Stimulated activated CD4-positive, alpha-beta T cell treated with anti-CD3 and anti-CD28 coated beads, TNF-alpha, amount 100 ng/mL, for 4 hours (primary cell): ENCODE measurements around the gene RINT1.
"Not testable (repeated sequence)": the region's sequence is repeated elsewhere in the genome, so short reads cannot be mapped to it uniquely, and the experiment has no call there.

Experiments used
- DNase-seq, 3 experiments: peaks; one replicate each; pipeline ENCODE4 v3.0.0-alpha.2; 2020; ENCODE audit warnings: low read depth in 3 of 3

RINT1 gene

DNA sequence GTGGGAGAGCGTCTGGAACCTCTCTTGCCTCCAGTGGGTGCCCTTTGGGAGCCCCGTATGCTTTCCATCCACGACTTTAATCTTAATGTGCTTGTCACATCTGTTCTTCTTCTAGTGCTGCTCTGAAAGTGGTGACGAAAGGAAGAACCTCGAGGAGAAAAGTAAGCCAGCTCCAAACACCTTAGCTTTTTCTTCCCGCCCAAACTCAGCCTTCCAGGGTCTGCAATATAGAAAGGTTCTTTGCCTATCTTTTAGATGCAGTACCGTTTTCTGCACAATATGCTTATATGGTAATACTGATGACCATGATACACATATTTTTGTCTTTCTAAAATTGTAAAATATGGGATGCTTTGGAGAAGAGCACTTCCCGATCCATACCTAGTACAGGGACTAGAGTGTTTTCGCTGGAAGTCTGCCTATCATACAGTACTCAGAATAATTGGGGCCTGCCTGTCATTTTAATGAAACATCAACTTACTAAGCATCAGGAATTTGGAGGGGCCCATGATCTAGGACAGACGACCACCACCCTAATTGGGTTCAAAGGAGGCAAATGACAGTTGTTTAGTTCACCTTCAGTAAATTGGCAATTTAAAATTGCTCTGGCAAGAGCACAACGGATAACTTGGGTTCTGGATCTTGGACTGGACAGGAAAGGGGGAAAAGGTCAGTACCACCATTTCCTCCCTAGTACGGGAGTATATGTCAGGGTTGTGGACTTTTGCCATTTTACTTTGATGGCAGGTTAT lies 884 bp downstream of the RINT1 start:
- DNase-seq = no peak

- DNase-seq = no peak
Measured at GRCh38 chr7:105538339-105538738, 6.3 kb downstream of the RINT1 start.

- no peak for DNase-seq
Measured at GRCh38 chr7:105559926-105560325, 27.9 kb downstream of the RINT1 start.

GRCh38 chr7:105565190-105565589 lies 33.2 kb downstream of the RINT1 start:
- no peak for DNase-seq

DNA sequence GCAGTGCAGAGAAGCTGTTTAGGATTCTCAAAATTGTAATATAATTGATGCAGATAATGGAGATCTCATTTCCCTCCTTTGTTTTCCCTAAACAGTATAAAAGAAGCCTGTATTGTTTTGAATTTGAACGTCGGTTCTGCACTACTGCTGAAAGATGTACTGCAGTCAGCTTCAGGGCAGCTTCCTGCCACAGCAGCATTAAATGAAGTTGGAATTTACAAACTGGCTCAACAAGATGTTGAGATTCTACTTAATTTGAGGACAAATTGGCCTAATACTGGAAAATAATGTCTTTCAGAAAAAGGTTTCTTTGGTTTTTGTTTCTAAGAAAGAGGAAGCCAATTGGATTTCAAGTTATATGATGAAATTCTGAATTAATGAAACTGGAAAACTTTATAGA lies 35.0 kb downstream of the RINT1 start:
- no peak for DNase-seq

DNA sequence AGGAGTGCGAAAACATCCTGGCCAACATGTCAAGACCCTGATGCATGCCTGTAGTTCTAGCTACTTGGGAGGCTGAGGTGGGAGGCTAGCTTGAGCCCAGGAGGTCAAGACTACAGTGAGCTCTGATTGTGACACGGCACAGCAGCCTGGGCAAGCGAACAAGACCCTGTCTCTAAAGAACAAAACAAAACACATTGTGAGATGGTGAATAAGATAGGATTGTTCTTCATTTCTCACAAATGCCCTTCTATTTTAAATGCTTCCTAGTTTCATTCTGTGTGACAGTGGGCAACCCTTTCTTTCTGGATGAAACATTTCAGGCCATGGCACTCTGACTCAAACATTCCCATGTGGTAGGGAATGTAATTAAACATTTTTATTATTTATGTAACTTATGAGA lies 35.8 kb downstream of the RINT1 start:
- DNase-seq = no peak

DNA sequence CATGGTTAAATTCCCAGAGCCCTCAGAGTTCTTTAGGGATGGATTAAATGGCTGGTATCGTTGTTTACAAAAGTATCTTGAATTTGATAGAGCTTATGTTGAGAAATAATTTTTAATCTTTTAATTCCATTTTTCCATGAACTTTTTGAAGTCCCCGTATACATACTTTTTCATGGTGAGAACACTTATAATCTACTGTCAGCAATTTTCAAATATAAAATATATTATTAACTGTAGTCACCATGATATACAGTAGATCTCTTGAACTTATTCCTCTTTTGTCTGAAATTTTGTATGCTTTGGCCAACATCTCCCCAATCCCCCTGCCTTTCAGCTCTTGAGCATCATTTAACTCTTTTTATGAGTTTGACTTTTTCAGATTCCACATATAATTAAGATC lies 39.9 kb downstream of the RINT1 start:
- no peak for DNase-seq

- no peak for DNase-seq
Measured at GRCh38 chr7:105577251-105577650, 45.2 kb downstream of the RINT1 start.

DNA sequence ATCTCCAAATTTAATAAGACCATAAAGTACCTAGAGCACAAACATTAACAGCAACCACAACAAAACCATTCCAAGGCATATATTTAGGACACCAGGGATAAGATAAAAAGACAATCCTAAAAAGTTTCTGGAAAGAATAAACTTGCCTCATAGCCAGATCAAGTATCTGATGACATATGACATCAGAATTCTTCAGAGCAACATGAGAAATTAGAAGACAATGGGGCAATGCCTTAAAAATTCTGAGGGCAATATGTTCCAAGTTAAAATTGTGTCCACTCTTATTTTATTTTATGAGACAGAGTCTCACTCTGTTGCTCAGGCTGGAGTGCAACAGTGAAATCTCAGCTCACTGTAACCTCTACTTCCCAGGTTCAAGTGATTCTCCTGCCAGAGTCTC lies 46.5 kb downstream of the RINT1 start:
- no peak for DNase-seq

DNA sequence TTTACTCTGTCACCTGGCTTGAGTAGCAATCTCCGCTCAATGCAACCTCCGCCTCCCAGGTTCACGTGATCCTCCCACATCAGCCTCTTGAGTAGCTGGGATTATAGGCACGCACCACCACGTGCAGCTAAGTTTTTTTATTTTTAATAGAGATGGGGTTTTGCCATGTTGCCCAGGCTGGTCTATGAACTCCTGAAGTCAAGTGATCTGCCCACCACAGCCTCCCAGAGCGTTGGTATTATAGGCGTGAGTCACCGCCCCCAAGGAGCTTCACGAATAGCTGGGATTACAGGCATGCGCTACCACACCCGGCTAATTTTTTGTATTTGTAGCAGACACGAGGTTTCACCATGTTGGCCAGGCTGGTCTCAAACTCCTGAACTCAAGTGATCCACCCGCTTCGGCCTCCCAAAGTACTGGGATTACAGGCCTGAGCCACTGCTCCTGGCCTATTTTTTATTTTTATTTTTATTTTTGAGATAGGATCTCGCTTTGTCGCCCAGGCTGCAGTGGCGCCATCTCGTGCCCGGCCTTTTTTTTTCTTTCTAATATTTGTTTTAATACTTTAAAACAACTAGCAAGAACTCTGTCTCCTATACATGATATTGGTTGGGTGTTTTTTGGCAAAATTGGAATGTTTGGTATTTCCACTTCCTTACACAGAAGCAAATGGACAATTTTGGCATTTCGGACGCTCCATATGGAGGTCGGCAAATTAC lies 48.2 kb downstream of the RINT1 start:
- no peak for DNase-seq

GRCh38 chr7:105581066-105581811 lies 49.2 kb downstream of the RINT1 start, which contains the start of gene EFCAB10:
Gene EFCAB10, minus strand, starts transcription at chr7:105581493. Its CDS starts 30 bp downstream, at chr7:105581463.
- DNase-seq = peak in 2 of 3 experiments; percentile 2 to 11

GRCh38 chr7:105583061-105583460 lies 51.1 kb downstream of the RINT1 start:
- no peak for DNase-seq

DNA sequence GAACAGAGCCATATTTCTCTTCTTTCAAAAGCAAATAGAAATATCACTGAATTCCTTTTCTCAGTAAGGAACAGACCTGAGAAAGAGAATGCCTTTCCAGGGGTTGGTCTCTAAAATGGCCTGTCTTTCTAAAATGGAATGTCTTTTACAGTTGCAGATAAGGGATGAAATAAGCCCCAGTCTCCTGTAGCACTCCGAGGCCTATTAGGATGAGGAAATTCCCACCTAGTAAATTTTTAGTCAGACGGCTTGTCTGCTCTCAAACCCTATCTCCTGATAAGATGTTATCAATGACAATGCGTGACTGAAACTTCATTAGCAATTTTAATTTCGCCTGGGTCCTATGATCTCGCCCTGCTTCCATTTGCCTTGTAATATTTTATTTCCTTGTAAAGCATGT lies 52.2 kb downstream of the RINT1 start:
- DNase-seq = no peak

DNA sequence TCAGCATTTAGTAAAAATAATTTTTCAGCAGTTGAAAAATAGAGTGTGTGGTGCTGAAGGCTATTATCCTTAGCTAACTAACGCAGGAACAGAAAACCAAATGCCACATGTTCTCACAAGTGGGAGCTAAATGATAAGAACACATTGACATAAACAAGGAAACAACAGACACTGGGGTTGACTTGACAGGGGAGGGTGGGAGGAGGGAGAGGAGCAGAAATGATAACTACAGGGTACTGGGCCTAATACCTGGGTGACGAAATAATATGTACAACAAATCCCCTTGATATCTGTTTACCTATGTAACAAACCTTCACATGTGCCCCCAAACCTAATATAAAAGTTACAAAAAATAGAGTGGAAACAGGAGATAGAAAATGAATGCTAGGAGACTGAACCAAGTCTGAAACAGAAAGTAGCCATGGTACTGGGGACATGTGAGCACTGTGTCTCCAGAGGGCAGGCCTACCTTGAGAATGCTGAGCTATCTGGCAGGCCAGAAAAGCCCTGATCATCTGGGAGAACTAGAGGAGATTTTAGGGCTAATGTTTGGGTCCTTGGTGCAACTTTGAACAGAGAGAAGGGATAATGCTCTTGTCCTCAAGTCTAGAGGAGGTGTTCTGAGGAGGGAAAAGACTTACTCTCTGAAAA lies 54.0 kb downstream of the RINT1 start:
- DNase-seq = no peak

DNA sequence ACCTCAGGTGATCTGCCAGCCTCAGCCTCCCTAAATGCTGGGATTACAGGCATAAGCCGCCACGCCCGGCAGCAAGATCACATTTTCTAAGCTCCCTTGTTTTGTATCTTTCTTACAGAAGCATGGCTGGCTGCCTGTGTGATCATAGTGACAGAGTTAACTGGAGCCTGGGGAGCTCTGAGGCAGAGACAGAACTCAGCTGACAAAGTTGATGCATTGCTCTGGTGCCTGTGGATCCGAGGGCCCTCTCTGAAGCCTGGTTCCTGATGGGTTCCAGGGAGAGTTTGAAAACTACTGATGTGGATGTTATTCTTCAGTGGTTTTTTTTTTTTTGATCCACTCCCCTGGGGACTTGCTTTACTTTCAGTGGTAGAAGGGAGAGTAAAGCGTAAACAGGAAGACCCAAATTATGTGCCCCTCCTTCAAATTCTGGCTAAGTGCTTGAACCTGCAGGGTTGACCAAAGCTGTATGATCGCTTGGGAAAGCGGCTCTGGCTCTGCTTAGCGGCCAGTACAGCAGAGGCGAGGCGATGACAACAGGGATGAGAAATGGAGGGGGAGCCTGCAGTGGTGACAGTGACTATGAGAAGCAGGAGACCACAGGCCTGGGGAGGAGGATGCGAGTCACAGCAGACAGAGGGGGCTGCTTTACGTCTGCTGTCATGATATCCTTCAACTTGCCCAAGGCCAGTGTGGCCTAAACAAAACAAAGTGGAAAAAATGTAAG lies 56.1 kb downstream of the RINT1 start:
- no peak for DNase-seq

DNA sequence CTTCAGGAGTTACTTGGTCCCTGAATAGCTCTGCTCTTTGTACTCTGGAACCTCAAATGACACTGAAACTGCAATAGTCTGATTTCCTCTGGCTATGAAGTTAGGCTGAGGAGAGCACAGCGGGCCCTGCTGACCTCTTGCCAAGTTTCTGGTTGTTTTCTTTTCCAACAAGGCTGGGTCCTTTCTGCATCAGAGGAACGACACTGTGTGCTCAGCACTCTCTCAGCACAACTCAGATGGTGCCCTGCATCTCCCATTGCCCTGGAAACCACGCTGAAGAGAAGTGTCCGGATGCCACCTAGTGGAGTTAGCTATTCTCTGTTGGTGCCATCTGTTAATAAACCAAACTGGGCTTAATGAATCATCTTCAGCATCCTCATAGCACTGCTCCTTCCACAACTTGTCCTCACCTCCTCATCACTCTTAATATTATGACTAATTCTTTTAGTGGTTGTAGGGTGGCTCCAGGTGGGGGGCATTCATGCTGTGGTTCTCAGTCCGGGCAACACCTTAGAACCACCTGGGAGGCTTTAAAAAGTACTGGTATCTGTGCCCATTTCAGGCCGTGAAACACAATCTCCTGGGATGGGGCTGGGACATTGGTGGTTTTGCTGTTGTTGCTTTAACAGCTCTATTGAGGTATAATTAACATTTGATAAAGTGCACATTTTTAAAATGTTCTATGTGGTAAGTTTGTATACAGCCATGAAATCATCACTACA lies 57.5 kb downstream of the RINT1 start:
- DNase-seq = peak; percentile 3 to 18 (median 9)

DNA sequence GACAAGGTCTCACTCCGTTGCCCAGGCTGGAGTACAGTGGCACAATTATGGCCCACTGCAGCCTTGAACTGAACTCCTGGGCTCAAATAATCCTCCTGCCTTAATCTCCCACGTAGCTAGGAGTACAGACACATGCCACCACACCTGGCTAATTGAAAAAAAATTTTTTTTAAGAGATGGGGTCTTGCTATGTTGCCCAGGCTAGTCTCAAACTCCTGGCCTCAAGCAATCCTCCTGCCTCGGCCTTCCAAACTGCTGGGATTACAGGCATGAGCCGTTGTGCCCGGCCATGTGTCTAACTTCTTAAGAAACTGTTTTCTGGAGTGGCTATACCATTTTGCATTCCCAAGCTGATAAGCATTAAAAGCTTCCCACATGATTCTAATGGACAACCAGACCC lies 58.8 kb downstream of the RINT1 start:
- no peak for DNase-seq

GRCh38 chr7:105591522-105591921 lies 59.5 kb downstream of the RINT1 start:
- no peak for DNase-seq

- no peak for DNase-seq
Measured at GRCh38 chr7:105594034-105594433, 62.0 kb downstream of the RINT1 start.

GRCh38 chr7:105596866-105597265 lies 64.9 kb downstream of the RINT1 start:
- no peak for DNase-seq

GRCh38 chr7:105599080-105599479 lies 67.1 kb downstream of the RINT1 start:
- DNase-seq = not testable (repeated sequence)
